Suprapubic skin (tissue), 3 donors: Measurements from ENCODE around the gene ZNF22.

Source experiments
- EP300 ChIP-seq: sonication (generic); formaldehyde crosslinking; IDR thresholded peaks from one replicate; pipeline ENCODE4 v1.6.1; 2017; ENCODE audit warnings: antibody characterized with exemption
- POLR2A ChIP-seq, 2 donors: fragments of 450-650 bp; IDR thresholded peaks; one replicate each; pipeline ENCODE4 v1.6.1; 2017; ENCODE audit warnings: antibody characterized with exemption in 2 of 2, mild to moderate bottlenecking in 2 of 2, moderate library complexity in 2 of 2
- TF ChIP-seq, protein P1 (sequence below), 2 donors: fragments of 200-600 bp in 1 of 2; fragments of 450-650 bp in 1 of 2; sonication (generic) in 1 of 2; IDR thresholded peaks; one replicate each; pipeline ENCODE4 v1.5.1; 2016 to 2019; ENCODE audit warnings: antibody characterized with exemption in 2 of 2, mild to moderate bottlenecking in 1 of 2, moderate library complexity in 1 of 2

DNA sequence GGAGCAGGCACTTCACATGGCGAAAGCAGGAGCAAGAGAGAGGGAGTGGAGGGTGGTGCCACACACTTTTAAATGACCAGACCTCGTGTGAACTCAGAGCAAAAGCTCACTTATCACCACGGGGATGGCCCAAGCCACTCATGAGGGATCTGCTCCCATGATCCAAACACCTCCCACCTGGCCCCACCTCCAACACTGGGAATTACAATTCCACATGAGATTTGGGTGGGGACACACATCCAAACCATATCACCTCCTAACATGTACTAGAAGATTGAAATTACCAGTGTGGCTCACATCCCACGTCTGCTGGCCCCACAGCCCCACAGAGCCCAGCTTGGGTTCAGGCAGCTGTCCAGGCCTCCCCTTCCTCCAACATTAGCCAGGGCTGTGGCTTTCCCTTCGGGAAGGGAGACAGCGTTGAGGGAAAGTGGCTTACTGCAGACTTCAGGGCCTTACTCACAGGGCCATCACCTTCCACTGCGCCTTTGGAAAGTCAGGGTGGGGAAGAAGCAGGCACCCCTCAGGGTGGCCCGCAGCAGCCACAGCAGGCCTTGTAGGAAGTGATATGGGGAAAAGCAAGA, 29.8 kb upstream of the ZNF22 start:
- TF ChIP-seq, protein P1, sequence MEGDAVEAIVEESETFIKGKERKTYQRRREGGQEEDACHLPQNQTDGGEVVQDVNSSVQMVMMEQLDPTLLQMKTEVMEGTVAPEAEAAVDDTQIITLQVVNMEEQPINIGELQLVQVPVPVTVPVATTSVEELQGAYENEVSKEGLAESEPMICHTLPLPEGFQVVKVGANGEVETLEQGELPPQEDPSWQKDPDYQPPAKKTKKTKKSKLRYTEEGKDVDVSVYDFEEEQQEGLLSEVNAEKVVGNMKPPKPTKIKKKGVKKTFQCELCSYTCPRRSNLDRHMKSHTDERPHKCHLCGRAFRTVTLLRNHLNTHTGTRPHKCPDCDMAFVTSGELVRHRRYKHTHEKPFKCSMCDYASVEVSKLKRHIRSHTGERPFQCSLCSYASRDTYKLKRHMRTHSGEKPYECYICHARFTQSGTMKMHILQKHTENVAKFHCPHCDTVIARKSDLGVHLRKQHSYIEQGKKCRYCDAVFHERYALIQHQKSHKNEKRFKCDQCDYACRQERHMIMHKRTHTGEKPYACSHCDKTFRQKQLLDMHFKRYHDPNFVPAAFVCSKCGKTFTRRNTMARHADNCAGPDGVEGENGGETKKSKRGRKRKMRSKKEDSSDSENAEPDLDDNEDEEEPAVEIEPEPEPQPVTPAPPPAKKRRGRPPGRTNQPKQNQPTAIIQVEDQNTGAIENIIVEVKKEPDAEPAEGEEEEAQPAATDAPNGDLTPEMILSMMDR (IDR thresholded peaks at IDR 0.05): no peak
- no peak for TF ChIP-seq EP300
- no peak for TF ChIP-seq POLR2A (IDR thresholded peaks at IDR 0.05)
